PC-9 (cell line): ENCODE results near the gene ZNF57.

Source experiments
- CTCF ChIP-seq: fragments of 200-600 bp; sonication (generic); conservative IDR thresholded peaks from 2 replicates; pipeline ENCODE4 v1.6.1; 2017; ENCODE audit warnings: mixed run types, antibody characterized with exemption, mild to moderate bottlenecking, moderate library complexity
- EZH2 ChIP-seq: fragments of 200-600 bp; sonication (generic); IDR thresholded peaks from 2 replicates; pipeline ENCODE4 v1.8.0; 2017; ENCODE audit warnings: antibody characterized with exemption, low read depth

- TF ChIP-seq CTCF (no peak), EZH2 (no peak)
These were observed 59.4 kb downstream of the ZNF57 start for GRCh38 chr19:2960120-2960519.
